ENCODE results near the gene TSPAN18. TPM values are rescaled to one million over a fixed set of nuclear protein-coding genes. Genes with fewer than 3 reads are reported as not detected.

TSPAN18 gene
- total and polyA plus RNA-seq, 10 of the 15 experiments (the other 5 are each of a cell fraction or from before 2014, with no cell fraction given), result 0.02 to 0.77 (median 0.13) TPM; not detected in 1

DNA sequence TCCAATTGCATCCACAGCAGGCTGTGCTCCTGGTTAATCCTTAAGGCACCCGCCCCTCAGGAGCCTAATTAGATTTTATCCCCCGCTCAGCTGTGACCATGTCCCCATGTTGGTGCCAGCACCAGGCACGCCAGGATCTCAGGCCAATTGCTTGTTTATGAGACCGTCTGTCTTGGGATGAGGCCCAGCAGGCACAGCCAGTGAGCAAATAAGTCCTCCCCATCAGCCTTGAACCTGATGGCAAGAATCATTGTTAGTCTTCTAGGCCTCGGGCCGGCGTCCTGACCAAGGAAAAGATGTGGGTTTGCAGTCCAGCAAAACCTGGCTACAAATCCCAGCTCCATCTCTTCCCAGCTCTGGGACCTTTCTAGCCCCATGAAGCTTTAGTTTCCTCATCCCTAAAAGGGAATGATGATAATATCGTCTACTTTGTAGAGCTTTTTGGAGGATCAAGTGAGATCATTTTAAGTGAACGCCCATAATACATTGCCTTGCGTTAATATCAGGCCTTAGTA, 166.6 kb downstream of the TSPAN18 start:
- ChIA-PET RAD21 (ENCODE audit: unreplicated experiment) (interaction anchor here (1.1 to 1.8 kb wide), 2 partner anchors 18 to 163 kb away, joined by 4 to 6 read pairs; no protein-coding TSS in a partner anchor), CTCF (interaction anchor here (0.7 to 1.4 kb wide), 5 partner anchors 17 to 271 kb away, joined by 3 to 5 read pairs (median 3); no protein-coding TSS in a partner anchor), POLR2A (no interaction called here), SMC1A (ENCODE audit: uncharacterized antibody, unreplicated experiment) (interaction anchor here (0.7 to 1.7 kb wide), 5 partner anchors 8 to 126 kb away, joined by 3 to 7 read pairs (median 3); no protein-coding TSS in a partner anchor)
- 68% methylated on average over 10 of the region's 10 CpGs for WGBS (ENCODE audit: insufficient coverage, insufficient replicate concordance, low lambda C conversion rate, missing lambda C conversion rate)
- no peak overlapping the region for H3K27ac ChIP-seq (ENCODE audit: control insufficient read depth, insufficient read depth)
- no peak overlapping the region for H2AFZ ChIP-seq (ENCODE audit: control insufficient read depth, low read depth, low read length)
- no peak overlapping the region for H3K4me3 ChIP-seq
- BruUV-seq (replicated peaks), result no TSS peak
- intact Hi-C loops (cut with micrococcal nuclease; ENCODE audit: unreplicated experiment), result loop anchor here (5.0 kb wide), 3 partner anchors 116 to 336 kb away; partner anchors contain the start of gene TSPAN18
- in situ Hi-C loops (cut with MboI), result loop anchor here (5.0 kb wide), 2 partner anchors 166 to 261 kb away; partner anchors contain the start of gene TSPAN18
- H3K9me3 ChIP-seq (replicated peaks; ENCODE audit: control insufficient read depth, insufficient read depth, low read length), result no peaks in the 10 kb centered on the region; the same call in 2 of the 3 replicates
- H3K4me2 ChIP-seq (ENCODE audit: control insufficient read depth, insufficient read depth), result no peak overlapping the region
- ATAC-seq, result no peak
- no peaks in the 10 kb centered on the region for H3K36me3 ChIP-seq (ENCODE audit: control insufficient read depth in 2 of 2, insufficient read depth in 2 of 2, low read length in 1 of 2)
- H3K79me2 ChIP-seq (ENCODE audit: control insufficient read depth, insufficient read depth, low read length), result no peaks in the 10 kb centered on the region
- H4K20me1 ChIP-seq (ENCODE audit: control insufficient read depth, insufficient read depth), result no peaks in the 10 kb centered on the region; the same call in 1 of the 2 replicates
- H3K4me1 ChIP-seq (ENCODE audit: control insufficient read depth, insufficient read depth, low read length), result no peaks in the 10 kb centered on the region
- no peaks in the 10 kb centered on the region; a peak in 2 of 4 replicates for H3K27me3 ChIP-seq (replicated peaks in 1 of 2; ENCODE audit: control insufficient read depth in 2 of 2, insufficient read depth in 2 of 2, low read length in 1 of 2)
- FAIRE-seq, result no peak
- no peak for TF ChIP-seq ZZZ3 (IDR thresholded peaks at IDR 0.05; ENCODE audit: control insufficient read depth, insufficient read length, low read depth)
- no peak for TF ChIP-seq JUNB (IDR thresholded peaks at IDR 0.05)
- TF ChIP-seq NFIC (IDR thresholded peaks at IDR 0.05; ENCODE audit: low read depth, low read length), result no peak
- TF ChIP-seq STAT1 (conservative IDR thresholded peaks at IDR 0.05), result no peak
- TF ChIP-seq ASH2L (IDR thresholded peaks at IDR 0.05; ENCODE audit: borderline replicate concordance, low read depth), result no peak
- no peak for TF ChIP-seq SMC3 (IDR thresholded peaks at IDR 0.05; ENCODE audit: borderline replicate concordance, low read length)
- no peak for TF ChIP-seq RCOR1 (conservative IDR thresholded peaks at IDR 0.05; ENCODE audit: low read depth, low read length)
- no peak for TF ChIP-seq BHLHE40 (IDR thresholded peaks at IDR 0.05; ENCODE audit: borderline replicate concordance in 1 of 2, low read depth in 2 of 2, low read length in 1 of 2)
- TF ChIP-seq SP1 (IDR thresholded peaks at IDR 0.05; ENCODE audit: low read depth, low read length), result no peak
- no peak for TF ChIP-seq PAX5 (IDR thresholded peaks at IDR 0.05; ENCODE audit: borderline replicate concordance, low read depth, low read length)
- no peak for TF ChIP-seq FOXK2 (IDR thresholded peaks at IDR 0.05)
- no peak for DNase-seq (ENCODE audit: low read depth, low spot score)
- no peak overlapping the region for H3K9ac ChIP-seq (ENCODE audit: control insufficient read depth, insufficient read depth, low read length)
